ACHN (cell line): Measurements from ENCODE around the gene EXOC2.

Experiments
- DNase-seq: peaks from one replicate; pipeline ENCODE4 v3.0.0-alpha.2; 2015
- in situ Hi-C: cut with HindIII; loops from 2 replicates; pipeline ENCODE4 v1.10.0; 2017; ENCODE audit warnings: low sequenced_read_pairs, low pct_ligation_motif_present, low pct_unique_long_range_greater_than_20kb

The EXOC2 gene

GRCh38 chr6:494394-494793 is 198.5 kb downstream of the EXOC2 start:
- no peak for DNase-seq
- in situ Hi-C loops, result no loop called here

- no peak for DNase-seq
- in situ Hi-C loops, result no loop called here
Observed at GRCh38 chr6:493840-494239, 199.1 kb downstream of the EXOC2 start.

GRCh38 chr6:492816-493414 is 200.0 kb downstream of the EXOC2 start:
- in situ Hi-C loops, result no loop called here
- no peak for DNase-seq

- no peak for DNase-seq
- in situ Hi-C loops, result no loop called here
Observed at GRCh38 chr6:492178-492577, 200.8 kb downstream of the EXOC2 start.

GRCh38 chr6:491233-491632 is 201.7 kb downstream of the EXOC2 start:
- DNase-seq, result no peak
- in situ Hi-C loops, result no loop called here

- in situ Hi-C loops, result no loop called here
- no peak for DNase-seq
Observed at GRCh38 chr6:490251-491037, 202.5 kb downstream of the EXOC2 start.

- in situ Hi-C loops, result no loop called here
- DNase-seq, result no peak
Observed at GRCh38 chr6:489762-490161, 203.2 kb downstream of the EXOC2 start.

GRCh38 chr6:489001-489400 is 203.9 kb downstream of the EXOC2 start:
- no peak for DNase-seq
- in situ Hi-C loops, result no loop called here

GRCh38 chr6:487956-488355 is 205.0 kb downstream of the EXOC2 start:
- no peak for DNase-seq
- in situ Hi-C loops, result no loop called here

GRCh38 chr6:485655-486170 is 207.2 kb downstream of the EXOC2 start:
- DNase-seq, result no peak
- in situ Hi-C loops, result no loop called here

- no peak for DNase-seq
- in situ Hi-C loops, result no loop called here
Observed at GRCh38 chr6:484746-485145, 208.2 kb downstream of the EXOC2 start.

- DNase-seq, result no peak
- in situ Hi-C loops, result no loop called here
Observed at GRCh38 chr6:484086-484745, 208.7 kb downstream of the EXOC2 start.

GRCh38 chr6:475314-475713 is 217.6 kb downstream of the EXOC2 start:
- no peak for DNase-seq
- in situ Hi-C loops, result no loop called here

GRCh38 chr6:474453-475185 is 218.3 kb downstream of the EXOC2 start:
- DNase-seq, result no peak
- in situ Hi-C loops, result no loop called here

- no peak for DNase-seq
- in situ Hi-C loops, result no loop called here
Observed at GRCh38 chr6:473768-474452, 219.0 kb downstream of the EXOC2 start.

GRCh38 chr6:473356-473755 is 219.6 kb downstream of the EXOC2 start:
- in situ Hi-C loops, result no loop called here
- no peak for DNase-seq

GRCh38 chr6:470901-471448 is 222.0 kb downstream of the EXOC2 start:
- DNase-seq, result no peak
- in situ Hi-C loops, result no loop called here
